HCT116 (cell line): ENCODE results near the gene TLN1.

Experiments used
- CTCF ChIP-seq, 3 experiments: fragments of 200-600 bp in 1 of 3; sonication (generic) in 1 of 3; IDR thresholded peaks in 2 of 3; conservative IDR thresholded peaks in 1 of 3; 2 replicates each; pipeline ENCODE4 v1.5.1; 2012 to 2017; ENCODE audit warnings: low read depth in 2 of 3, low read length in 2 of 3, antibody characterized with exemption in 1 of 3, borderline replicate concordance in 1 of 3, control low read depth in 1 of 3, mild to moderate bottlenecking in 1 of 3, mixed read lengths in 1 of 3, mixed run types in 1 of 3, moderate library complexity in 1 of 3; ENCODE audit not compliant: insufficient read depth in 1 of 3
- SP1 ChIP-seq: IDR thresholded peaks from 2 replicates; pipeline ENCODE4 v1.6.1; 2012; ENCODE audit warnings: low read depth

- no peak for TF ChIP-seq SP1
- TF ChIP-seq CTCF (IDR thresholded peaks at IDR 0.05 in 2 of 3, conservative IDR thresholded peaks at IDR 0.05 in 1 of 3; ENCODE audit: borderline replicate concordance in 1 of 3, insufficient read depth in 1 of 3, low read depth in 2 of 3, low read length in 2 of 3): no peak
Observed at GRCh38 chr9:35706951-35707350, 25.0 kb downstream of the TLN1 start.
